CD4-positive, alpha-beta T cell treated with Interleukin-17A for 4 hours (primary cell): ENCODE results near the gene CORO7.

Experiments used
- DNase-seq: peaks from one replicate; pipeline ENCODE4 v3.0.0-alpha.2; 2020; ENCODE audit warnings: mixed read lengths

The CORO7 gene

DNA sequence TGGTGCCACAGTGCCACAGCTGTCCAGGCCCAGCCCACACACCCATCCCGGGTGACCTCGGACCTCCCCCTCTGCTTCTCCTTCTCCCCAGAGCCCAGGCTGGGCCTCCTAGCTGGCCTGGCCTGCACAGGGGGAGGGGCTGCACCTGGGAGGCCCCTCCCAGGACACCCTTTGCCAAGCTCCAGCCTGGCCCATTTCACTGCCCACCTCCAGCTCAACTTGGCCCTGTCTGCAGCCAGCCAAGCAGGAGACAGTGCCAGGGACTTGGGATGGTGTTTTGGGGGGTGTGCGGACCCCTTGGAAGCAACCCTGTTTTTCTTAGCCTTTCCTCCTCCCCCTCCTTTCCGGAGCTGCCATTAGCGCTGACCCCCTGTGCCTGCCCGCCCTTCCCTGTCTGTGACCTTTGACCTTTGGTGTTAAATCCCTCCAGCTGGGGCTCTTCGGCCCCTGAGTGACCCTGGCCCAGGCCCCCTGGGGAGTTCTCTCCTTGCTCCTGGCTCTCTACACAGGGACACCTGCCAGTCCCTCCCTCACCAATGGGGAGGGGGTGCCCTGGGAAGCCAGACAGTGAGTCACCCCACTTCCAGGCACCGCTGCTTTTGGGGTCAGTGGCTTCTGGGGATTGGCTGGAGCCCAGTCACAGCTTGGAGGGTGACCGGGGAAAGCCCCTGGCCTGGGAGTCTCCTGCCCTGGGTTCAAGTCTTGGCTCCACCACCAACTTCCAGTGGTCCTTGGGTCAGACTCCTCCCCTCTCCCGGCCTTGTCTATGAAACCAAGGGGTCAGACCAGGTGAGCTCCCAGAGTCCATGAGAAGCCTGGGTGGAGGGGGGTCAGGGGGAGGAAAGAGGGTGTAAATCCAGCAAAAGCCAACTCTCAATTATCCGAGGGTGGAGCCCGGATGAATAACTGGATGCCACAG is 98.6 kb downstream of the CORO7 start:
- no peak for DNase-seq

DNA sequence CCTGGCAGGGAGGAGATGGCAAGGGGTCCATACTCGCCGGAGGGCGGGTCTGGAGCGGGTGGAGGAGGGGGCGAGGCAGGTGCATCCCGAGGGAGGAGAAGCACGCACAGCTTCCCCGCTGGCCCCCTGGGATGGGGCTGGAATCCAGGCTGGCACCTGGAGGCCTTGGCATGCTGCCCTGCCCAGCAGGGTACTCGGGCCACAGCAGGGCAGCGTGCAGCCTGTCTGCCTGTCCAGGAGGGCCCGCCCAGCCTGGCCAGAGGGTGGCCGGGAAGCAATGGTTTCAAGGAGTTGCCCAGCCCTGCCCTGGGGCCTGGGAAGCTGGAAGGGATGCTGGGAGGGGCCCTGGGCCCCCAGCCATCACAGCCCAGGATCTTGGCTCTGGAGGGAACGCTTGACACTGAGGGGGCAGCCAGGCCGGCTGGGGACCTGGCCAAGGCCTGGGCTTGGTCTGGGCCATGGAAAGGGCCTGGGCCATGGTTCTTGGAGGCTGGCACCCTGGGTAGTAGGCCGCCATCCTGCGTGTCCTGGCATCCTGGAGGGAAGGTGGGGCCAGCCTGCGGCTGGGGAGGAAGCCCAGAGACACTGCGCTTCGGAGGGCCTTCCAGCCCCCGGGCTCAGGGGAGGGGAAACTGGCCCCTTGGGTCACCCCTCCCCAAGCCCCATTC is 99.4 kb downstream of the CORO7 start:
- DNase-seq: no peak

DNA sequence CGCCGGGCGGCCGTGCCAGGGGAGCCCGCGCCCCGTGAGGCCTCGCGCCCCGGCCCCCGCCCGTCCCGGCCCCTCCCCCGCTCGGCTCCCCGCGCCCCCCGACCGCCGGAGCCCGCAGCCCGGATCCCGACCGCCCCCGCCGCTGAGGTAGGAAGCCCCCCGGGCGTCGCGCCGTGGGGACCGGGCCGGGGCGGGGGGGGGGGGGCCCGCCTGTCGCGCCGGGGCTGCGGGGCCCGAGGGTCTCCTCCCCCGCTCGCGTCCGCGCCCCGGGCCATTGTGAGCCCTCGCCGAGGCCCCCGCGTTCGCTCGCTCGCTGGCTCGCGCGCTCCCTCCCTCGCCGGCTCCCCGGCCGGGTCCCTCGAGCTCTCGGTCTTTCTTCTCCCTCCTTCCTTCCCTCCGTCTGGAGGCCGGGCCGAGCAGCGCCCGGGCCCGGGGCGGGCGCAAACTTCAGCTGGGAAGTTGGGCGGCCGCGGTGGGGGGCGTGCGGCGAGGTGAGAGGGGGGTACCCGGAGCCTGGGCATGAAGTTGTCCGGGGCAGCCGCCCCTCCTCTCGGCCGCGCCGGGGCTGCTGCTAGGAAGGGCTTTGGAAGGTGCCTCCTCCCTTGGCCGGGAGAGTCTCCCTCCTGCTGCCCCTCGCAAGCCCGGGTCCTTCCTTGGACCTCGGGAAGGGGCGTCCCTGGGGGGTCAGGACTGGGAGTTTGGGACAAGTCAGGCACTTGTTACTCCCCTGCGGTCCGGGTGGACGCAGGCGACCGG is 100.1 kb downstream of the CORO7 start:
- DNase-seq: peak; percentile 20

- peak; percentile 50 for DNase-seq
These were observed 100.9 kb downstream of the CORO7 start, which contains the start of gene GLIS2 for GRCh38 chr16:4315186-4316107. TSS of gene GLIS2 (plus strand) at chr16:4316067. CDS start at chr16:4332281, 16,214 bp downstream.

GRCh38 chr16:4314532-4315185 is 101.7 kb downstream of the CORO7 start:
- DNase-seq: peak; percentile 44

GRCh38 chr16:4313563-4314531 is 102.5 kb downstream of the CORO7 start:
- DNase-seq: peak; percentile 23

- DNase-seq: peak; percentile 68
These were observed 106.5 kb downstream of the CORO7 start for GRCh38 chr16:4309833-4310266.

GRCh38 chr16:4309102-4309832 is 107.1 kb downstream of the CORO7 start:
- no peak for DNase-seq

GRCh38 chr16:4307215-4308037 is 109.0 kb downstream of the CORO7 start:
- DNase-seq: peak; percentile 97

DNA sequence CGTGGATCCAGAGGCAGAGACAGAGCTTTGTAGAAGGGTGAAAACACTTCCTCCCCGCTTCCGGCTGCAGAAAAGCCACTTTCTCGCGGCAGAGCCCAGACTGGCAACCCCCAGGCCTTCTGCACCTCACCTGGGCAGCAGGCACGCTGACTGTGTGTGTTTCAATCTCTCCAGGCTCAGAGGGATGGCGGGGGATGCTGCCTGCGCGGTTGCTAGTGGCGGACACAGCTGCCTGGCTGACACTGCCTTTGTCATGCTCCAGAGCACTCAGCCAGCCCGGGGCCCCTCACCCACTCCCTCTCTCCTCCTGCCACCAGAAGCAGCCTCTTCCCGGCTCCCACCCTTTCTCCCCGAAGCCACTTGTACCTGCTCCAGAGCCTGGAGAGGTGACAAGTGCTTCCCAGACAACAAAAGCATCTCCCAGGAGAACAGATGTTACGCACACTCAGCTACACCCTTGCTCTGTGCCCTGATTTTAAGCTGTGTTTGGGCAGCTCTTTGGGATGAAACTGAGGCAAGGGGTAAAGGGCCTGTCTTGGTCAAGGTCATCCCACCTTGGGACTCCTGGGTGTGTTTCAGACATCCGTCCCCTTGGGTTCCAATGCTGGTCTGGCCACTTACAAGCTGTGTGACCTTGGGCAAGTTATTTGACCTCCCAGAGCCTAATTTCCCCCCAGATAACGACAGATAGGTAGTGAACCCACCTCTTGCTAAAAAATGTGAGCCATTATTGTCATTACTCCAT is 109.8 kb downstream of the CORO7 start:
- DNase-seq: peak; percentile 63
